Duodenal mucosa (tissue), 2 donors: ENCODE results near the gene EFNA5.
"Not testable (repeated sequence)": the region's sequence is repeated elsewhere in the genome, so short reads cannot be mapped to it uniquely, and the experiment has no call there.

Experiments used
- H3K27ac ChIP-seq: one replicate; pipeline ENCODE4 v1.7.0; 2013; ENCODE audit warnings: low read depth, low read length
- H3K27me3 ChIP-seq, 2 donors: one replicate each; pipeline ENCODE4 v1.7.0; 2013; ENCODE audit warnings: low read length in 2 of 2, control low read depth in 1 of 2; ENCODE audit not compliant: insufficient read depth in 2 of 2, control insufficient read depth in 1 of 2
- H3K36me3 ChIP-seq, 2 donors: one replicate each; pipeline ENCODE4 v1.7.0; 2013; ENCODE audit warnings: low read length in 2 of 2, control low read depth in 1 of 2; ENCODE audit not compliant: insufficient read depth in 2 of 2, control insufficient read depth in 1 of 2
- H3K4me1 ChIP-seq, 2 donors: one replicate each; pipeline ENCODE4 v1.7.0; 2013; ENCODE audit warnings: low read length in 2 of 2, control low read depth in 1 of 2; ENCODE audit not compliant: insufficient read depth in 2 of 2, control insufficient read depth in 1 of 2
- H3K4me3 ChIP-seq, 2 donors: one replicate each; pipeline ENCODE4 v1.7.0; 2013; ENCODE audit warnings: low read length in 2 of 2, low read depth in 1 of 2
- H3K9ac ChIP-seq, 2 donors: one replicate each; pipeline ENCODE4 v1.7.0; 2013; ENCODE audit warnings: low read length in 2 of 2, low read depth in 1 of 2
- H3K9me3 ChIP-seq, 2 donors: one replicate each; pipeline ENCODE4 v1.7.0; 2013; ENCODE audit warnings: low read length in 2 of 2, control low read depth in 1 of 2; ENCODE audit not compliant: control insufficient read depth in 1 of 2

EFNA5 gene

DNA sequence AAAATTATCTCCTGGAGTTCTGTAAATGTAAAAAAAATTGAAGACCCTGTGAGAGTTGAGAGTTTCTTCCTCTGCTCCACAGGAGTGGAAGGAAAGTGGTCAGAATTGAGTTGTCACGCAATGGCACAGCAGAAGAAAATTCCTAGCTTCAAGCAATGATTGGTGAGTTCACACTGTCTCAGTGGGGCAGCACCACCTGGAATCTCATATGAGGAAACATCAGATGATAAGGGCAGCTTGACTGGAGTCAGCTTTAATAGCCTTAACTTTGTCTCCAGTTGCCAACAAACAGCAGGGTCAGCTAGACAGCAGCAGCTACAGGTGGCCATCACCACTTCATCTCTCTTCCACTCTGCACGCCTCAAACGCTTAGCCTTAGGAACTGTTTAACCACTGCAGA is 211.1 kb downstream of the EFNA5 start:
- no peaks in the 10 kb centered on the region for H3K9me3 ChIP-seq
- H3K9ac ChIP-seq, result no peak overlapping the region
- H3K4me1 ChIP-seq, result peaks cover 0 to 12% of the 10 kb centered on the region in 2 donors
- no peak overlapping the region for H3K4me3 ChIP-seq
- H3K27me3 ChIP-seq, result no peaks in the 10 kb centered on the region
- H3K27ac ChIP-seq, result no peak overlapping the region
- H3K36me3 ChIP-seq, result no peaks in the 10 kb centered on the region

DNA sequence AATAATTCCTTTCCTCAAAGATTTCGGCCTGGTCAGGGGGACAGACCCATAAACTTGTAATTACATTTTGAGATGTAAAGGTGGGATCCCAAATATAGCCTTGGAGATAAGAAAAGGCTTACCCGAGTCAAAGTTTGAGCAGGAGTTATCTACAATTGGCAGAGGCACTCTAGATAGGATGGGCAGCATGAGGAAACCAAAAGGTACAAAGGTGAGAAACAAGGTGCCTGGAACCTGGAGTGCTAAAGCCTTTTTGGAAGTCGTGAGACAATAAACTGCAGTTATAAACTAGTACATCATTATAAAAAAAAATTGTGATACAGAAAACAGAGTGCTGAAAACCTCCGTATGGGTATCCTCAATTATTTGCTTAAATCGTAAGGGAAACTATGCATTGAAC is 212.4 kb downstream of the EFNA5 start:
- no peaks in the 10 kb centered on the region for H3K9me3 ChIP-seq
- H3K27ac ChIP-seq, result no peak overlapping the region
- H3K4me1 ChIP-seq, result peaks cover 0 to 12% of the 10 kb centered on the region in 2 donors
- H3K27me3 ChIP-seq, result no peaks in the 10 kb centered on the region
- no peaks in the 10 kb centered on the region for H3K36me3 ChIP-seq
- H3K9ac ChIP-seq, result no peak overlapping the region
- H3K4me3 ChIP-seq, result no peak overlapping the region

DNA sequence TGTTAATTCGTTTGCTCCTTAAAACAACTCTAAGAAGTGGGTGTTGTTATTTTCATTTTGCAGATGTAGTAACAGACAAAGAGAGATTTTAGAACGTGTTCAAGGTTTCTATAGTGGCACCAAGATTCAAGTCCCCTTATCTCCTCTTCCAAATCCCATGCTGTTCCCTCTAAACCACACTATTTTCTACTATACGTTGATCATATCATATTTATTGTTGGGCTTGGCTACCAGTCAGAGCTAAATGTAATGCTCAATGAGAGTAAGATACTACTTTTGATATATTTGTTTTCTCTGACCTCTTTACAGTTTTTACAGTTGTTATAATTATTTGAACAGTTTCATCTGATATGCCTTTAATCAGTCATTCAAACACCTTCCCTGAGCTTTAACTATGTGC is 212.9 kb downstream of the EFNA5 start:
- Histone ChIP-seq H3K36me3 (no peaks in the 10 kb centered on the region), H3K4me1 (peaks cover 0 to 12% of the 10 kb centered on the region in 2 donors), H3K27ac (no peak overlapping the region), H3K9me3 (no peaks in the 10 kb centered on the region), H3K4me3 (no peak overlapping the region), H3K27me3 (no peaks in the 10 kb centered on the region), H3K9ac (no peak overlapping the region)

GRCh38 chr5:107457138-107457537 is 213.6 kb downstream of the EFNA5 start:
- H3K36me3 ChIP-seq, result no peaks in the 10 kb centered on the region
- no peak overlapping the region for H3K27ac ChIP-seq
- H3K4me1 ChIP-seq, result peaks cover 0 to 12% of the 10 kb centered on the region in 2 donors
- no peaks in the 10 kb centered on the region for H3K27me3 ChIP-seq
- no peaks in the 10 kb centered on the region for H3K9me3 ChIP-seq
- H3K9ac ChIP-seq, result no peak overlapping the region
- no peak overlapping the region for H3K4me3 ChIP-seq

GRCh38 chr5:107456281-107456715 is 214.4 kb downstream of the EFNA5 start:
- no peaks in the 10 kb centered on the region for H3K36me3 ChIP-seq
- H3K9me3 ChIP-seq, result no peaks in the 10 kb centered on the region
- H3K4me1 ChIP-seq, result peaks cover 0 to 12% of the 10 kb centered on the region in 2 donors
- no peak overlapping the region for H3K27ac ChIP-seq
- no peak overlapping the region for H3K9ac ChIP-seq
- H3K4me3 ChIP-seq, result no peak overlapping the region
- no peaks in the 10 kb centered on the region for H3K27me3 ChIP-seq

- H3K4me3 ChIP-seq, result no peak overlapping the region
- no peaks in the 10 kb centered on the region for H3K9me3 ChIP-seq
- H3K27ac ChIP-seq, result no peak overlapping the region
- no peak overlapping the region for H3K9ac ChIP-seq
- peaks cover 0 to 12% of the 10 kb centered on the region in 2 donors for H3K4me1 ChIP-seq
- H3K27me3 ChIP-seq, result no peaks in the 10 kb centered on the region
- no peaks in the 10 kb centered on the region for H3K36me3 ChIP-seq
Measured at GRCh38 chr5:107455111-107455544, 215.6 kb downstream of the EFNA5 start.

DNA sequence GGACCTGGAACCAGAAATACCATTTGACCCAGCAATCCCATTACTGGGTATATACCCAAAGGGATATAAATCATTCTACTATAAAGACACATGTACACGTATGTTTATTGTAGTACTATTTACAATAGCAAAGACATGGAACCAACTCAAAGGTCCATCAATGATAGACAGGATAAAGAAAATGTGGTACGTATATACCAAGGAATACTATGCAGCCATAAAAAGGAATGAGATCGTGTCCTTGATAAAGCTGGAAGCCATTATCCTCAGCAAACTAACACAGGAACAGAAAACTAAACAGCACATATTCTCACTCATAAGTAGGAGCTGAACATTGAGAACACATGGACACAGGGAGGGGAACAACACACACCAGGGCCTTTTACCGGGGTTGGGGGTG is 218.9 kb downstream of the EFNA5 start:
- H3K4me3 ChIP-seq, H3K27ac ChIP-seq, H3K36me3 ChIP-seq, H3K27me3 ChIP-seq, H3K9ac ChIP-seq, H3K4me1 ChIP-seq, H3K9me3 ChIP-seq: not testable (repeated sequence)

GRCh38 chr5:107451028-107451427 is 219.7 kb downstream of the EFNA5 start:
- Histone ChIP-seq H3K36me3 (no peaks in the 10 kb centered on the region), H3K4me1 (no peaks in the 10 kb centered on the region), H3K9ac (no peak overlapping the region), H3K9me3 (no peaks in the 10 kb centered on the region), H3K27me3 (no peaks in the 10 kb centered on the region), H3K4me3 (no peak overlapping the region), H3K27ac (no peak overlapping the region)

- Histone ChIP-seq H3K9me3 (no peaks in the 10 kb centered on the region), H3K36me3 (no peaks in the 10 kb centered on the region), H3K4me3 (no peak overlapping the region), H3K4me1 (no peaks in the 10 kb centered on the region), H3K27ac (no peak overlapping the region), H3K27me3 (no peaks in the 10 kb centered on the region), H3K9ac (no peak overlapping the region)
Measured at GRCh38 chr5:107450531-107450930, 220.2 kb downstream of the EFNA5 start.

DNA sequence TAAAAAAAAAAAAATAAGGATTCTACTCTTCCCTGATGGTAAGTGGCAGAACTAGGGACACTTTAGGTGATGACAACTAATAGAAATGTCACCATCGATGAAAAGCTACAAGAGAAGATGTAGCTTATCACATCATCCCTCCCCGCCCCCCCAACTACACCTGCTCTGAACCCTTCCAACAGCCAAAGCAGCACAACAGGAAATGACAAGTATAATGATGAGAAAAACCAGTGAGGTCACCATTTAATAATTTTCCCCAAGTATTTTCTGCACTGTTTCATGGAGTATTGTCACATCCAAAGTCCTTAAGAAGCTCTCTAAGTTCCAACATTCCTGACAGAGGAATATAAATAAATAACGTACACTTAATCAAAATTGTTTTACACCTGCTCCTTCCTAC is 221.4 kb downstream of the EFNA5 start:
- no peaks in the 10 kb centered on the region for H3K27me3 ChIP-seq
- H3K27ac ChIP-seq, result no peak overlapping the region
- H3K9ac ChIP-seq, result no peak overlapping the region
- H3K4me1 ChIP-seq, result no peaks in the 10 kb centered on the region
- H3K9me3 ChIP-seq, result no peaks in the 10 kb centered on the region
- H3K4me3 ChIP-seq, result no peak overlapping the region
- no peaks in the 10 kb centered on the region for H3K36me3 ChIP-seq

DNA sequence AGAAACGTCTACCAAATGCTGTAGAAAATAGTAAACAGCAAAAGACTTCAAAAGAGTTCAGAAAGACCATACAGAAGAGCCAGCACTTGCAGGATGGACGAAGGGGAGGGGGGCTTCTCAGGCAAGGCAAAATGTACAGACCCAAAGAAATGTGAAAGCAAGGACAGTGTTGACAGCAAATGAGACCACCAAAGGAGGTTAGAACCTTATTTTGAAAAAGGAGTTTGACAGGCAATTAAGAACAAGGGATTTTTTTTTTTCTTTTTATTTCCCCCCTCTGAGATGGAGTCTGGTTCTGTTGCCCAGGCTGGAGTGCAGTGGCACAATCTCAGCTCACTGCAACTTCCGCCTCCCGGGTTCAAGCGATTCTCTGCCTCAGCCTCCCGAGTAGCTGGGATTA is 223.2 kb downstream of the EFNA5 start:
- Histone ChIP-seq H3K4me3 (no peak overlapping the region), H3K9me3 (no peaks in the 10 kb centered on the region), H3K27me3 (no peaks in the 10 kb centered on the region), H3K36me3 (no peaks in the 10 kb centered on the region), H3K27ac (no peak overlapping the region), H3K4me1 (no peaks in the 10 kb centered on the region), H3K9ac (no peak overlapping the region)
